Upper lobe of left lung (tissue), 4 donors: ENCODE results near the gene STOML1.
"Not testable (repeated sequence)": the region's sequence is repeated elsewhere in the genome, so short reads cannot be mapped to it uniquely, and the experiment has no call there.

Experiments
- CTCF ChIP-seq, 6 experiments: fragments of 450-650 bp in 4 of 6; fragments of 200-600 bp in 2 of 6; sonication (generic) in 2 of 6; IDR thresholded peaks; one replicate each; pipeline ENCODE4 v1.5.1; 2016 to 2019; ENCODE audit warnings: antibody characterized with exemption in 6 of 6
- POLR2A ChIP-seq, 4 donors: fragments of 450-650 bp; IDR thresholded peaks; one replicate each; pipeline ENCODE4 v1.5.1; 2016 to 2017; ENCODE audit warnings: antibody characterized with exemption in 4 of 4, mild to moderate bottlenecking in 2 of 4
- POLR2AphosphoS5 ChIP-seq, 2 donors: sonication (generic); formaldehyde crosslinking; IDR thresholded peaks; one replicate each; pipeline ENCODE4 v1.5.1; 2017; ENCODE audit warnings: antibody characterized with exemption in 2 of 2

GRCh38 chr15:73960472-73961070, 31.5 kb downstream of the STOML1 start:
- not testable (repeated sequence) for TF ChIP-seq CTCF, POLR2A, POLR2AphosphoS5 (IDR thresholded peaks at IDR 0.05)
